ENCODE data around the gene LRP1-AS.

Gene LRP1-AS

GRCh38 chr12:57150400-57151000 lies 3.1 kb upstream of the LRP1-AS start:
- H3K36me3 ChIP-seq (ENCODE audit: insufficient read depth), result no peaks in the 10 kb centered on the region
- no peak overlapping the region for H3K27ac ChIP-seq

GRCh38 chr12:57149245-57149900 lies 2.0 kb upstream of the LRP1-AS start:
- Histone ChIP-seq H3K27ac (no peak overlapping the region), H3K4me3 (IDR thresholded peaks at IDR 0.05; ENCODE audit: insufficient read depth, low read depth, low read length) (no peak overlapping the region), H3K4me1 (ENCODE audit: low read depth, poor library complexity, severe bottlenecking) (no peaks in the 10 kb centered on the region), H3K36me3 (ENCODE audit: insufficient read depth) (no peaks in the 10 kb centered on the region), H3K4me2 (no peak overlapping the region), H3K79me2 (ENCODE audit: insufficient read depth, low read depth) (no peaks in the 10 kb centered on the region), H4K20me1 (ENCODE audit: insufficient read depth) (no peaks in the 10 kb centered on the region), H2AFZ (ENCODE audit: low read depth) (no peak overlapping the region), H3K27me3 (ENCODE audit: insufficient read depth, low read depth) (no peaks in the 10 kb centered on the region), H3K9ac (no peak overlapping the region)
- TF ChIP-seq CTCF (conservative IDR thresholded peaks at IDR 0.05; ENCODE audit: low read depth, low read length), result no peak

More at GRCh38 chr12:57150400-57151000, 3.1 kb upstream of the LRP1-AS start:
- no peaks in the 10 kb centered on the region for H4K20me1 ChIP-seq (ENCODE audit: insufficient read depth)
- H2AFZ ChIP-seq (ENCODE audit: low read depth), result no peak overlapping the region
- TF ChIP-seq CTCF (conservative IDR thresholded peaks at IDR 0.05; ENCODE audit: low read depth, low read length), result no peak
- no peaks in the 10 kb centered on the region for H3K27me3 ChIP-seq (ENCODE audit: insufficient read depth, low read depth)
- no peaks in the 10 kb centered on the region for H3K79me2 ChIP-seq (ENCODE audit: insufficient read depth, low read depth)
- no peak overlapping the region for H3K4me3 ChIP-seq (IDR thresholded peaks at IDR 0.05; ENCODE audit: insufficient read depth, low read depth, low read length)
- no peak overlapping the region for H3K4me2 ChIP-seq
- no peak overlapping the region for H3K9ac ChIP-seq
- no peaks in the 10 kb centered on the region for H3K4me1 ChIP-seq (ENCODE audit: low read depth, poor library complexity, severe bottlenecking)

- H2AFZ ChIP-seq (ENCODE audit: low read depth), result no peak overlapping the region
- no peak for TF ChIP-seq CTCF (conservative IDR thresholded peaks at IDR 0.05; ENCODE audit: low read depth, low read length)
- no peak overlapping the region for H3K27ac ChIP-seq
- H3K79me2 ChIP-seq (ENCODE audit: insufficient read depth, low read depth), result no peaks in the 10 kb centered on the region
- no peaks in the 10 kb centered on the region for H3K36me3 ChIP-seq (ENCODE audit: insufficient read depth)
- no peaks in the 10 kb centered on the region for H3K27me3 ChIP-seq (ENCODE audit: insufficient read depth, low read depth)
- no peak overlapping the region for H3K4me3 ChIP-seq (IDR thresholded peaks at IDR 0.05; ENCODE audit: insufficient read depth, low read depth, low read length)
- no peak overlapping the region for H3K9ac ChIP-seq
- H3K4me1 ChIP-seq (ENCODE audit: low read depth, poor library complexity, severe bottlenecking), result no peaks in the 10 kb centered on the region
- H3K4me2 ChIP-seq, result no peak overlapping the region
- no peaks in the 10 kb centered on the region for H4K20me1 ChIP-seq (ENCODE audit: insufficient read depth)
These were observed 1.2 kb upstream of the LRP1-AS start for GRCh38 chr12:57148469-57149244.

GRCh38 chr12:57146092-57146491 lies 1.3 kb downstream of the LRP1-AS start:
- Histone ChIP-seq H3K79me2 (ENCODE audit: insufficient read depth, low read depth) (no peaks in the 10 kb centered on the region), H3K4me2 (no peak overlapping the region), H4K20me1 (ENCODE audit: insufficient read depth) (no peaks in the 10 kb centered on the region), H3K27me3 (ENCODE audit: insufficient read depth, low read depth) (no peaks in the 10 kb centered on the region), H3K4me1 (ENCODE audit: low read depth, poor library complexity, severe bottlenecking) (no peaks in the 10 kb centered on the region), H3K4me3 (IDR thresholded peaks at IDR 0.05; ENCODE audit: insufficient read depth, low read depth, low read length) (no peak overlapping the region), H2AFZ (ENCODE audit: low read depth) (no peak overlapping the region), H3K27ac (no peak overlapping the region), H3K9ac (no peak overlapping the region), H3K36me3 (ENCODE audit: insufficient read depth) (no peaks in the 10 kb centered on the region)
- no peak for TF ChIP-seq CTCF (conservative IDR thresholded peaks at IDR 0.05; ENCODE audit: low read depth, low read length)

All from KMS-11 (cell line).